ENCODE results near the gene WDR36.

WDR36 gene

GRCh38 chr5:111168608-111169007, 76.5 kb downstream of the WDR36 start:
- no peak for TF ChIP-seq ZNF274 (IDR thresholded peaks at IDR 0.05; ENCODE audit: low read depth, low read length)
- H3K4me3 ChIP-seq (ENCODE audit: low read length), result no peak overlapping the region

GRCh38 chr5:111169269-111169668, 77.1 kb downstream of the WDR36 start:
- TF ChIP-seq ZNF274 (IDR thresholded peaks at IDR 0.05; ENCODE audit: low read depth, low read length), result no peak

GRCh38 chr5:111170279-111170678, 78.1 kb downstream of the WDR36 start:
- TF ChIP-seq ZNF274 (IDR thresholded peaks at IDR 0.05; ENCODE audit: low read depth, low read length), result no peak
- no peak overlapping the region for H3K4me3 ChIP-seq (ENCODE audit: low read length)

More at GRCh38 chr5:111169269-111169668, 77.1 kb downstream of the WDR36 start:
- H3K4me3 ChIP-seq (ENCODE audit: low read length), result no peak overlapping the region

- no peak for TF ChIP-seq ZNF274 (IDR thresholded peaks at IDR 0.05; ENCODE audit: low read depth, low read length)
- H3K4me3 ChIP-seq (ENCODE audit: low read length), result no peak overlapping the region
Measured at GRCh38 chr5:111172504-111172903, 80.4 kb downstream of the WDR36 start.

GRCh38 chr5:111173476-111173875, 81.3 kb downstream of the WDR36 start:
- no peak for TF ChIP-seq ZNF274 (IDR thresholded peaks at IDR 0.05; ENCODE audit: low read depth, low read length)
- H3K4me3 ChIP-seq (ENCODE audit: low read length), result no peak overlapping the region

All from GM08714 (cell line).